HEK293T (cell line): ENCODE measurements around the gene CAPN1.
A peak's percentile ranks its signal among the peaks of the same experiment; 100 is the strongest.
"Not testable (repeated sequence)": the region's sequence is repeated elsewhere in the genome, so short reads cannot be mapped to it uniquely, and the experiment has no call there.

Source experiments
- CTCF ChIA-PET: fragments of 350-600 bp; formaldehyde crosslinking; extraction: SDS; loops from one replicate; lab custom pipeline; 2021; ENCODE audit warnings: antibody characterized with exemption, inconsistent platforms; lab: Yijun Ruan, JAX
- POLR2A ChIA-PET: fragments of 350-600 bp; formaldehyde crosslinking; extraction: SDS; loops from one replicate; lab custom pipeline; 2020; ENCODE audit warnings: antibody characterized with exemption, inconsistent platforms; lab: Yijun Ruan, JAX
- DNase-seq: peaks from one replicate; pipeline ENCODE4 v3.0.0; 2012; ENCODE audit warnings: mixed read lengths; ENCODE audit errors: extremely low spot score
- ARNT ChIP-seq: fragments of 450-650 bp; IDR thresholded peaks from 2 replicates; pipeline ENCODE4 v1.6.1; 2017; ENCODE audit warnings: mild to moderate bottlenecking
- BHLHE40 ChIP-seq: fragments of 450-650 bp; IDR thresholded peaks from 2 replicates; pipeline ENCODE4 v1.6.1; 2016; ENCODE audit warnings: mild to moderate bottlenecking, moderate library complexity, borderline replicate concordance
- CTBP1 ChIP-seq: fragments of 450-650 bp; IDR thresholded peaks from 2 replicates; pipeline ENCODE4 v1.6.1; 2016; ENCODE audit warnings: borderline replicate concordance
- ELF4 ChIP-seq: fragments of 450-650 bp; IDR thresholded peaks from 2 replicates; pipeline ENCODE4 v1.6.1; 2017; ENCODE audit warnings: antibody characterized with exemption
- FOXA1 ChIP-seq: fragments of 450-650 bp; IDR thresholded peaks from 2 replicates; pipeline ENCODE4 v1.6.1; 2016; ENCODE audit warnings: mild to moderate bottlenecking
- FOXK2 ChIP-seq: fragments of 450-650 bp; IDR thresholded peaks from 2 replicates; pipeline ENCODE4 v1.6.1; 2016; ENCODE audit warnings: mild to moderate bottlenecking
- FOXM1 ChIP-seq: fragments of 450-650 bp; IDR thresholded peaks from 2 replicates; pipeline ENCODE4 v1.6.1; 2017; ENCODE audit warnings: mild to moderate bottlenecking, borderline replicate concordance
- HDGF ChIP-seq: fragments of 450-650 bp; IDR thresholded peaks from 2 replicates; pipeline ENCODE4 v1.6.1; 2017; ENCODE audit warnings: antibody characterized with exemption, borderline replicate concordance
- L3MBTL2 ChIP-seq: fragments of 450-650 bp; conservative IDR thresholded peaks from 2 replicates; pipeline ENCODE4 v1.6.1; 2016; ENCODE audit warnings: mild to moderate bottlenecking
- LEF1 ChIP-seq: fragments of 450-650 bp; IDR thresholded peaks from 2 replicates; pipeline ENCODE4 v1.6.1; 2017; ENCODE audit warnings: mild to moderate bottlenecking, borderline replicate concordance
- NFRKB ChIP-seq: fragments of 450-650 bp; IDR thresholded peaks from 2 replicates; pipeline ENCODE4 v1.6.1; 2016; ENCODE audit warnings: mild to moderate bottlenecking, moderate library complexity
- PKNOX1 ChIP-seq: fragments of 450-650 bp; IDR thresholded peaks from 2 replicates; pipeline ENCODE4 v1.6.1; 2016
- SP1 ChIP-seq: fragments of 450-650 bp; IDR thresholded peaks from 2 replicates; pipeline ENCODE4 v1.6.1; 2017
- SUZ12 ChIP-seq: fragments of 450-650 bp; IDR thresholded peaks from 2 replicates; pipeline ENCODE4 v1.6.1; 2016; ENCODE audit warnings: mild to moderate bottlenecking
- TARDBP ChIP-seq: fragments of 450-650 bp; IDR thresholded peaks from 2 replicates; pipeline ENCODE4 v1.6.1; 2016
- ZNF384 ChIP-seq: fragments of 450-650 bp; IDR thresholded peaks from 2 replicates; pipeline ENCODE4 v1.6.1; 2016

Gene CAPN1

DNA sequence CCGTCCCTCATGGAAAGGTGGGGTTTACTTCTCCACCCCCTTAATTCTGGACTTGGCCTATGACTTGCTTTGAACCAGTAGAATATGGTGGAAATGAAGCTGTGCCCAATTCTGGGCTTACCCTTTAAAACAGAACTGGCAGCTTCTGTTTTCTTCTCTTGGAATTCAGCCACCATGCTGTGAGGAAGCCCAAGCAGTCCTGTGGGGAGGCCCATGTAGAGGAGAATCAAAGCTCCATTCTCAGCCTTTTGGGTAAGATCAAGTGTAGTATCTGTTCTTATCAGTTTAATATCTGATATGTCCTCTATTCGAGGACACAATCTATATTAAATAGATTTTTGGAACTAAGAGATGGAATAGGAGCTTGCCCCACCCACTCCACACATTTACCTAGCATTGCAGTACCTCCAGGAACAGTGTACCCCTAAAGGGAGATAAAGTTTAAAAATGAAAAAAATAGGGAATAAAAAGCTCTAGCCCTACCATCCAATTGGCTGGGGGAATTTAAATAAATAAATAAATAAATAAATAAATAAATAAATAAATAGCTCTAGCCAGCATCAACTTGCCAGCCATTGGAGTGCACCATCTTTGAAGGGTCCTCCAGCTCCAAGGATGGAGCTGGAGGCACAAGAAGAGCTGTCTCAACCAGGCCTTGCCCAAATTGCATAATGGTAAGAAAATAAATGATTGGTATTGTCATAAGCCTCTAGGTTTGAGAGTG lies 34.2 kb upstream of the CAPN1 start:
- POLR2A ChIA-PET, result interaction anchor here (1.0 to 7.6 kb wide), 2 partner anchors 12 to 31 kb away, joined by 3 to 52 read pairs; partner anchors contain the start of gene SYVN1
- CTCF ChIA-PET, result no interaction called here
- DNase-seq, result no peak

DNA sequence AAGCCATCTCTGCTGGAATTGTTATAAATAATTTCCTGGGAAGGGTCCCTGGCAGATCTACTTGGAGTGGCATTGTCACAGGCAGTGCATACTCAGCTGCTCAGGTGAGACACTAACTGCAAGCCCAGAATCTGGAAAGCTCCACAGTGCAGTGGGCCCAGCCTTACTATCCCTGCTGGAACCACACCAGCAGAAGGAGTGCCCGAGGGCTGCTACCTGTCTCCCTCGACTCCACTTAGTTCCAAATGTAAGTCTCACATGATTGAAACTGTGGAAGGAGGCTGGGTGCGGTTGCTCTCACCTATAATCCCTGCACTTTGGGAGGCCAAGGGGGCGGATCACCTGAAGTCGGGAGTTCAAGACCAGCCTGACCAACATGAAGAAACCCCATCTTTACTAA lies 33.1 kb upstream of the CAPN1 start:
- no peak for TF ChIP-seq SUZ12
- no peak for TF ChIP-seq L3MBTL2
- no peak for TF ChIP-seq LEF1
- no peak for TF ChIP-seq FOXK2
- no peak for TF ChIP-seq ELF4
- no peak for TF ChIP-seq SP1
- no peak for TF ChIP-seq PKNOX1
- no peak for TF ChIP-seq TARDBP
- no peak for TF ChIP-seq BHLHE40
- no peak for TF ChIP-seq ZNF384
- CTCF ChIA-PET, result interaction anchor here (0.5 kb wide), 1 partner anchor 9 kb away, joined by 3 read pairs; no protein-coding TSS in a partner anchor
- POLR2A ChIA-PET, result interaction anchor here (7.6 kb wide), 1 partner anchor 13 kb away, joined by 52 read pairs; the partner anchor contains the start of gene SYVN1
- no peak for DNase-seq

More for the DNA sequence above, 34.2 kb upstream of the CAPN1 start:
- TF ChIP-seq BHLHE40, result no peak

DNA sequence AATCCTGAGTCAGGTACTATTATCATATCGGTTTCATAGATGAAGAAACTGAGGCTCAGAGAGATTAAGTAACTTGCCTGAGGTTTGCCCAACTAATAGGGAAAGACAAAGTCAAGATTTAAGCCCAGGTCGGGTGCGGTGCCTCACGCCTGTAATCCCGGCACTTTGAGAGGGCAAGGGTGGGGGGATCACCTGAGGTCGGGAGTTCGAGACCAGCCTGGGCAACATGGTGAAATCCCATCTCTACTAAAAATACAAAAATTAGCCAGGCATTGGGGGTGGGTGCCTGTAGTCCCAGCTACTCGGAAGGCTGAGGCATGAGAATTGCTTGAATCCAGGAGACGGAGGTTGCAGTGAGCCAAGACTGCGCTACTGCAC lies 31.6 kb upstream of the CAPN1 start:
- CTCF ChIA-PET, result not testable (repeated sequence)
- POLR2A ChIA-PET, result interaction anchor here (7.6 kb wide), 1 partner anchor 14 kb away, joined by 52 read pairs; the partner anchor contains the start of gene SYVN1

GRCh38 chr11:65150509-65151299 lies 31.0 kb upstream of the CAPN1 start:
- CTCF ChIA-PET, result no interaction called here
- TF ChIP-seq SP1 (no peak), TARDBP (no peak), FOXK2 (no peak), SUZ12 (no peak), HDGF (no peak), LEF1 (no peak), ZNF384 (no peak), FOXM1 (no peak), ARNT (no peak), BHLHE40 (no peak), NFRKB (no peak), ELF4 (no peak), CTBP1 (no peak)
- POLR2A ChIA-PET, result interaction anchor here (7.6 kb wide), 1 partner anchor 15 kb away, joined by 52 read pairs; the partner anchor contains the start of gene SYVN1
- DNase-seq, result peak; percentile 18

More for the DNA sequence above, 31.6 kb upstream of the CAPN1 start:
- not testable (repeated sequence) for DNase-seq

- TF ChIP-seq L3MBTL2, result no peak
- TF ChIP-seq FOXA1, result no peak
- no peak for TF ChIP-seq BHLHE40
- no peak for TF ChIP-seq SUZ12
- no peak for TF ChIP-seq FOXM1
- no peak for TF ChIP-seq TARDBP
- POLR2A ChIA-PET, result no interaction called here
- CTCF ChIA-PET, result no interaction called here
- no peak for DNase-seq
These were observed 30.3 kb upstream of the CAPN1 start for GRCh38 chr11:65151331-65151899.

- CTCF ChIA-PET, result no interaction called here
- POLR2A ChIA-PET, result interaction anchor here (1.2 kb wide), 1 partner anchor 17 kb away, joined by 4 read pairs; no protein-coding TSS in a partner anchor
- TF ChIP-seq HDGF, result no peak
- no peak for TF ChIP-seq FOXK2
- TF ChIP-seq L3MBTL2, result no peak
- no peak for TF ChIP-seq PKNOX1
- no peak for TF ChIP-seq LEF1
- no peak for TF ChIP-seq TARDBP
- TF ChIP-seq SP1, result no peak
- TF ChIP-seq ELF4, result no peak
- no peak for TF ChIP-seq ARNT
- no peak for TF ChIP-seq CTBP1
- no peak for DNase-seq
These were observed 29.6 kb upstream of the CAPN1 start for GRCh38 chr11:65152122-65152521.

GRCh38 chr11:65156256-65156655 lies 25.5 kb upstream of the CAPN1 start:
- DNase-seq, result no peak
- ChIA-PET POLR2A (no interaction called here), CTCF (no interaction called here)
- TF ChIP-seq ARNT, result no peak
- TF ChIP-seq FOXM1, result no peak
- TF ChIP-seq LEF1, result no peak
- no peak for TF ChIP-seq CTBP1
- TF ChIP-seq ZNF384, result no peak
- TF ChIP-seq HDGF, result no peak
